Airway epithelial cell (primary cell): ENCODE results near the gene B3GALT5. TPM values are rescaled to one million over a fixed set of nuclear protein-coding genes. Genes with fewer than 3 reads are reported as not detected.

ENCODE experiments used
- total RNA-seq: library from RNA; depleted of rRNA; stranded (reverse); fragments of >200 nt; gene quantifications from 2 replicates; pipeline ENCODE4 v1.2.3, GENCODE V29; 2015

Gene B3GALT5
- total RNA-seq: under 0.01 TPM in 1 of 2 replicates, not detected in the other

DNA sequence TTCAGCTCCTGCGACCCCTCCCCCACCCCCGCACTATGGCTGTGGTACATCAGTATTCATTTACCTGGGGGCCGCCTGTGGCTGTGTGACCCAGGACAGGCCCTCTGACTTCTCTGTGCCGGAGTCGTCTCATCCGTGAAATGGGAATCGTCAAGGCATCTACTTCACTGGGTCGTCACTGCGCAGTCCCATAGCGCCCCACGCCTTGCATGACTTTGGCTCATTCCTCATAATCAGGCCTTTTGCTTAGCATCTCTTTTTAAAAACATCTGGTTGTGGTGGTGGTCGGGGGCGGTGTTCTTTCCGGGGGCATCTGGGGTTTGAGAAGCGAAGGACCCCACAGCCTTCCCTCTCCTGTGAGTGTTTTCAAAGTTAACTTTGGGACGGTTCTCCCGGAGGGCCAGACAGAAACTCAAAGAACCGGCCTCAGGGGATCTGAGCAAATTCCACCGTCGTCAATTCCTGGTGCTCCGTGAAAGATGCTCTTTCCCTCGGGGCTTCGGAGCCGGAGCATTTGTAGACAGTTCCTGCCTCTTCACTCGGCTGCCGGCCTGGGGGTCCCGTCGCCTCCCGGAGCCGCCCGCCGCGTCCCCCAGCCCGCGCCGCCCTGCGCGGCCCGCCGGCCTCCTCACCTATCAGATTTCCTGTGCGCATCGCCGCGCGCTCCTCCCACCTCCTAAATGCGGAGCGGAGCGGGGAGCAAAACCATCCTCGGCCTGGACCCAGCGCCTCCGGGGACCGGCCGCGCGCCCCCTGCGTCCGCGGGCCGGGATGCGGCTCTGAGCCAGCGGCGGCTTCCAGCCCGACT, at the start of gene B3GALT5:
TSS of gene B3GALT5 (plus strand) at position 708 of the 808 bp plus-strand sequence. CDS start 47,620 bp downstream, outside the sequence.

Other genes starting within 250 kb of the B3GALT5 start
- gene LCA5L, start 167.2 kb upstream of the B3GALT5 start, total RNA-seq: 0.42 and 0.51 TPM in 2 replicates
- 0.63 and 1.7 TPM in 2 replicates for gene SH3BGR, start 161.0 kb upstream of the B3GALT5 start, total RNA-seq
- not detected in 2 replicates for gene IGSF5, start 132.2 kb downstream of the B3GALT5 start, total RNA-seq